Dendritic cell treated with granulocyte-macrophage colony-stimulating factor and Interleukin-4, amounts not matched to agents 40 ng/mL and 50 ng/mL, for 4 days (primary cell): ENCODE data around the gene ZNF513.
"Not testable (repeated sequence)": the region's sequence is repeated elsewhere in the genome, so short reads cannot be mapped to it uniquely, and the experiment has no call there.

Experiments
- H3K27ac Mint-ChIP-seq: one replicate; pipeline ENCODE4 v1.8.0; 2022; ENCODE audit warnings: mild to moderate bottlenecking, mixed read lengths
- H3K27me3 Mint-ChIP-seq: one replicate; pipeline ENCODE4 v1.8.0; 2022; ENCODE audit warnings: mild to moderate bottlenecking, mixed read lengths
- H3K36me3 Mint-ChIP-seq: one replicate; pipeline ENCODE4 v1.8.0; 2022; ENCODE audit warnings: low read depth, mixed read lengths
- H3K4me1 Mint-ChIP-seq: one replicate; pipeline ENCODE4 v1.8.0; 2022; ENCODE audit warnings: low read depth, mixed read lengths
- H3K4me3 Mint-ChIP-seq: one replicate; pipeline ENCODE4 v1.8.0; 2022; ENCODE audit warnings: mild to moderate bottlenecking, moderate library complexity, mixed read lengths
- H3K9me3 Mint-ChIP-seq: one replicate; pipeline ENCODE4 v1.8.0; 2022; ENCODE audit warnings: mixed read lengths
- intact Hi-C: fragments of 100-400 bp; cut with micrococcal nuclease; formaldehyde crosslinking; loops from one replicate; pipeline ENCODE4 v1.15.0; 2022

ZNF513 gene, protein sequence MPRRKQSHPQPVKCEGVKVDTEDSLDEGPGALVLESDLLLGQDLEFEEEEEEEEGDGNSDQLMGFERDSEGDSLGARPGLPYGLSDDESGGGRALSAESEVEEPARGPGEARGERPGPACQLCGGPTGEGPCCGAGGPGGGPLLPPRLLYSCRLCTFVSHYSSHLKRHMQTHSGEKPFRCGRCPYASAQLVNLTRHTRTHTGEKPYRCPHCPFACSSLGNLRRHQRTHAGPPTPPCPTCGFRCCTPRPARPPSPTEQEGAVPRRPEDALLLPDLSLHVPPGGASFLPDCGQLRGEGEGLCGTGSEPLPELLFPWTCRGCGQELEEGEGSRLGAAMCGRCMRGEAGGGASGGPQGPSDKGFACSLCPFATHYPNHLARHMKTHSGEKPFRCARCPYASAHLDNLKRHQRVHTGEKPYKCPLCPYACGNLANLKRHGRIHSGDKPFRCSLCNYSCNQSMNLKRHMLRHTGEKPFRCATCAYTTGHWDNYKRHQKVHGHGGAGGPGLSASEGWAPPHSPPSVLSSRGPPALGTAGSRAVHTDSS

GRCh38 chr2:27380626-27381545 is at the start of gene ZNF513:
ZNF513 (minus strand) TSS chr2:27380734; CDS start chr2:27380526, 208 bp downstream.
- intact Hi-C loops = loop anchor here (1.0 kb wide), 2 partner anchors 10 to 28 kb away; partner anchors contain the start of gene PPM1G
- H3K27me3 Mint-ChIP-seq = no peaks in the 10 kb centered on the region
- no peaks in the 10 kb centered on the region for H3K9me3 Mint-ChIP-seq

GRCh38 chr2:27428978-27429541 is 48.5 kb upstream of the ZNF513 start:
- Mint-ChIP-seq H3K36me3 (peaks cover 30% of the 10 kb centered on the region), H3K27ac (peak overlapping the region; percentile 99), H3K4me3 (peak overlapping the region; percentile 96), H3K4me1 (peaks cover 42% of the 10 kb centered on the region), H3K9me3 (no peaks in the 10 kb centered on the region), H3K27me3 (no peaks in the 10 kb centered on the region)
- intact Hi-C loops = loop anchor here (1.0 to 5.0 kb wide), 3 partner anchors 20 to 72 kb away; partner anchors contain the start of genes EIF2B4, GTF3C2, PPM1G and SNX17

More at GRCh38 chr2:27380626-27381545, at the start of gene ZNF513:
- Mint-ChIP-seq H3K4me1 (peaks cover 81% of the 10 kb centered on the region), H3K4me3 (peak within 1 kb of the TSS; percentile 90), H3K27ac (peak within 1 kb of the TSS; percentile 97), H3K36me3 (peaks cover 91% of the 10 kb centered on the region)

GRCh38 chr2:27428213-27428977 is 47.9 kb upstream of the ZNF513 start, which contains the start of gene NRBP1:
NRBP1 (plus strand) TSS chr2:27428631; CDS start chr2:27433274, 4,643 bp downstream.
- intact Hi-C loops = loop anchor here (1.0 to 5.0 kb wide), 3 partner anchors 19 to 71 kb away; partner anchors contain the start of genes EIF2B4, GTF3C2, PPM1G and SNX17
- peaks cover 38% of the 10 kb centered on the region for H3K4me1 Mint-ChIP-seq
- peak within 1 kb of the TSS; percentile 99 for H3K27ac Mint-ChIP-seq
- H3K36me3 Mint-ChIP-seq = peaks cover 24% of the 10 kb centered on the region
- peak within 1 kb of the TSS; percentile 96 for H3K4me3 Mint-ChIP-seq
- no peaks in the 10 kb centered on the region for H3K9me3 Mint-ChIP-seq
- H3K27me3 Mint-ChIP-seq = no peaks in the 10 kb centered on the region

DNA sequence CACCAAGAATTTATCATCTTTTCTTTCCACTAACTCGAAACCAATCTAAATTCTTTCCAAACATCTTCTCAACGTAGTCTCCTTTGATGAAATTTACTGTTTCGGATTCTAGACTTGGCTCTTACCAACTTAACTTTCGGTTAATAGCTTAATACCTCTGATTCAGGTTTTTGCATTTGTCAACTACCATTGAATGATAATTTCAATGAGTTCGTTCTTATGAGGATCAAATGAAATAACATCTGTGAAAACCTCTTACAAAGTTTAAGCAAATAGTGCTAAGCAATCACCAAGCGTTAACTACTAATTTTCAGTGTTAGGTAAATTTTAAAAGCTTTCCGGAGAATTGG is 47.3 kb upstream of the ZNF513 start:
- H3K27me3 Mint-ChIP-seq = no peaks in the 10 kb centered on the region
- intact Hi-C loops = loop anchor here (1.0 to 5.0 kb wide), 3 partner anchors 19 to 71 kb away; partner anchors contain the start of genes EIF2B4, GTF3C2, PPM1G and SNX17
- H3K4me3 Mint-ChIP-seq = peak overlapping the region; percentile 96
- H3K9me3 Mint-ChIP-seq = no peaks in the 10 kb centered on the region
- H3K4me1 Mint-ChIP-seq = peaks cover 34% of the 10 kb centered on the region
- peaks cover 18% of the 10 kb centered on the region for H3K36me3 Mint-ChIP-seq
- H3K27ac Mint-ChIP-seq = peak overlapping the region; percentile 99

DNA sequence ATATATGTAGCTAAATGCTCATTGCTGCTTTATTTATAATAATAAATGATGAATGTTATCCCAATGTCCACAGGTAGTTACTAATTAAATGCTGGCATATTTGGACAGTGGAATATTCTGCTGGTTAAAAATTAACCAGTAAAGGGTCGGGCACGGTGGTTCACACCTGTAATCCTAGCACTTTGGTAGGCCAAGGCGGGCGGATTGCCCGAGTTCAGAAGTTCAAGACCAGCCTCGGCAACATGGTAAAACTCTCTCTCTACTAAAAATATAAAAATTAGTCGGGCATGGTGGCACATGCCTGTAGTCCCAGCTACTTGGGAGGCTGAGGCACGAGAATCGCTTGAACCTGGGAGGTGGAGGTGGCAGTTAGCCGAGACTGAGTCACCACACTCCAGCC is 44.5 kb upstream of the ZNF513 start:
- not testable (repeated sequence) for H3K27me3 Mint-ChIP-seq, H3K4me3 Mint-ChIP-seq, H3K27ac Mint-ChIP-seq, H3K9me3 Mint-ChIP-seq
- Mint-ChIP-seq H3K4me1 (peaks cover 17% of the 10 kb centered on the region), H3K36me3 (peaks cover 16% of the 10 kb centered on the region)
- intact Hi-C loops = loop anchor here (5.0 kb wide), 1 partner anchor 68 kb away; the partner anchor contains the start of gene GTF3C2

DNA sequence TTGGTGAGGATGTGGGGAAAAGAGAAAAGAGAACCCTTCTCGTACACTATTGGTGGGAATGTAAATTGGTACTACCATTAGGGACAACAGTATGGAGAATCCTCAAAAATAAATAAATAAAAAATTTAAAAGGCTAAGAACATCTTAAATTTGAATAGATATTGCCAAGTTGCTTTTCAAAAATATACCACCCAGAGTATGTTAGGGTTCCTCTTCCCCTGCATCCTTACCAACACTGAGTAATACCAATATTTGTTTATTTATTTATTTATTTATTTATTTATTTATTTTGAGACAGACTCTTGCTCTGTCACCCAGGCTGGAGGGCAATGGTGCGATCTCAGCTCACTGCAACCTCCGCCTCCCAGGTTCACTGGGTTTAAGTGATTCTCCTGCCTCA is 42.4 kb upstream of the ZNF513 start:
- peaks cover 4% of the 10 kb centered on the region for H3K27me3 Mint-ChIP-seq

GRCh38 chr2:27421660-27422250 is 41.2 kb upstream of the ZNF513 start:
- Mint-ChIP-seq H3K27me3 (peaks cover 4% of the 10 kb centered on the region), H3K9me3 (no peaks in the 10 kb centered on the region), H3K4me1 (no peaks in the 10 kb centered on the region), H3K4me3 (no peak overlapping the region), H3K27ac (no peak overlapping the region), H3K36me3 (no peaks in the 10 kb centered on the region)
- intact Hi-C loops = no loop called here

More for the DNA sequence above, 42.4 kb upstream of the ZNF513 start:
- intact Hi-C loops = no loop called here
- Mint-ChIP-seq H3K9me3 (no peaks in the 10 kb centered on the region), H3K36me3 (peaks cover under 1% of the 10 kb centered on the region), H3K27ac (no peak overlapping the region), H3K4me3 (no peak overlapping the region), H3K4me1 (peaks cover 5% of the 10 kb centered on the region)

DNA sequence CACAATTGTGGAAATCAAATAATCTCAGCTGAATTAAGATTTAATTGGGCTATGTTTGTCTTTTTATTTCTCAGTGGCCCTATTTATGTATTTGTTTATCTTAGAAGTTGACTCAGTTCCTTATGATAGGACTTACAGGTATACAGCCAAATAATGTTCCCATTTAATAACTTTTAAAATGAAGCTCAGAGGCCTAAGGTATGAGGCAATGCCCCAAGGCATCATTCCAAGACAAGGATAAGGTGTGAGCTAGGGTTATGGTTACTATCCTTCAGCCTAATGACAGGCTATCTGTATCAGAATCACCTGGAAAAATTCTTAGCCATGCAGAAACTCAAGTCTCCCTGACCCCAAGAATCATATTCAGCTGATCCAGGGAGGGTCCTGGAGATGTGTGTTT is 40.5 kb upstream of the ZNF513 start:
- H3K4me3 Mint-ChIP-seq = no peak overlapping the region
- no peak overlapping the region for H3K27ac Mint-ChIP-seq
- intact Hi-C loops = no loop called here

DNA sequence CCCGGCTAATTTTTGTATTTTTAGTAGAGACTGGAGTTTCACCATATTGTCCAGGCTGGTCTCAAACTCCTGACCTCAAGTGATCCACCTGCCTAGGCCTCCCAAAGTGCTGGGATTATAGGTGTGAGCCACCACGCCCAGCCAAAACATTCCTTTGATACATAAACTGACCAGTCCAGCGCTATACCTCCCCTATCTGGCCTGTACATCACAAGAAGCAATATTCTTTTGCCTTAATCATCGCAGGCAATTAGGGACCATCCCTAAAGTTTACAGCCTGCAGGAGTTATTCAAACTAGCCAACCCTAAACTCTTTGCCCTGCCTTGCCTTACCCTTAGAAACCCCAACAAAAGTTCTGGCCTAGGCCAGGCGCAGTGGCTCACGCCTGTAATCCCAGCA is 35.6 kb upstream of the ZNF513 start:
- H3K4me1 Mint-ChIP-seq = peaks cover 5% of the 10 kb centered on the region
- H3K4me3 Mint-ChIP-seq = no peak overlapping the region
- no peak overlapping the region for H3K27ac Mint-ChIP-seq
- H3K36me3 Mint-ChIP-seq = no peaks in the 10 kb centered on the region
- intact Hi-C loops = no loop called here
- no peaks in the 10 kb centered on the region for H3K9me3 Mint-ChIP-seq
- H3K27me3 Mint-ChIP-seq = peaks cover 7% of the 10 kb centered on the region

More for the DNA sequence above, 40.5 kb upstream of the ZNF513 start:
- no peaks in the 10 kb centered on the region for H3K36me3 Mint-ChIP-seq
- H3K4me1 Mint-ChIP-seq = no peaks in the 10 kb centered on the region
- no peaks in the 10 kb centered on the region for H3K9me3 Mint-ChIP-seq
- peaks cover 4% of the 10 kb centered on the region for H3K27me3 Mint-ChIP-seq

GRCh38 chr2:27412419-27413152 is 32.1 kb upstream of the ZNF513 start:
- Mint-ChIP-seq H3K27me3 (peaks cover 3% of the 10 kb centered on the region), H3K9me3 (no peaks in the 10 kb centered on the region), H3K4me3 (no peak overlapping the region), H3K27ac (peak overlapping the region; percentile 47), H3K4me1 (peaks cover 24% of the 10 kb centered on the region), H3K36me3 (peaks cover 14% of the 10 kb centered on the region)
- intact Hi-C loops = no loop called here

DNA sequence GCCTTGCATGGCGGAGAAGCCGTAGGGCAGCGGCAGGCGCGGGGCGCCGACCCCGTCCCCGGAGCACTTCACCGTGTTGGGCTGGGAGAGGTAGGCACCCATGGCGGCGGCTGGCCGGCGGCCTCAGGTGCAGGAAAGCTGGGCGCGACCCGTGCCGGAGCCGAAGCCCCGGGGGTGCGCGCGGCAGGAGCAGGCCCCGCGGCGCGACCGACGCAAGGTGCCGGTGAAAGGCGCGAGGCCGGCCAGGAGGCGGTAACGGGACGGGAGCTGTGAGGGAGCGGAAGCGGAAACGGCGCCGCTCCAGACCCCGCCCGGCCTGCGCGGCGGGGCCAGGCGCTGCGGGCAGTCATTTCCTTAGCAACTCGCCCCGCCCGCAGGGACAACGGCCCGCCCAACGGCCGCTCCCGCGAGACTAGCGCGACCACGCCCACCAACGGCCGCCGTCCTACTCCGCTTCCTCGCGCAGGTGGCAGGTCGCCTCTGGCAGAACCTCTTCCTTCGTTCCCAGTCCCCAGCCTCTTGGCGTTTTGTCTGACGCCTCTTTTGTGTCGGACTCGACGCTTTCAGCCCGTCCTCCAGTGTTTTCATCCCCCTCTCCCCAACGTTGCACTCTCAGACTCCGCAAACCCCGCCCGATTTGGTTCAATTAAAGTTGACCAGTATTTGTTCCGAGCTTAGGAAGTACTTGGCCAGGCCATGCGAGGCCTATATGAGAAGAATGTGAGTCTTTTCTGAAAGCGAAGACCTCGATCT is 29.0 kb upstream of the ZNF513 start, which contains the start of gene PPM1G:
Gene PPM1G, minus strand, starts transcription at position 271 of the 753 bp plus-strand sequence. Its CDS starts 169 bp downstream, at position 102.
- H3K4me3 Mint-ChIP-seq = peak within 1 kb of the TSS; percentile 96
- peaks cover 45% of the 10 kb centered on the region for H3K36me3 Mint-ChIP-seq
- no peaks in the 10 kb centered on the region for H3K9me3 Mint-ChIP-seq
- peak within 1 kb of the TSS; percentile 94 for H3K27ac Mint-ChIP-seq
- intact Hi-C loops = loop anchor here (1.0 to 10.0 kb wide), 5 partner anchors 19 to 175 kb away; partner anchors contain the start of genes EIF2B4, IFT172, NRBP1 and SNX17
- peaks cover 40% of the 10 kb centered on the region for H3K4me1 Mint-ChIP-seq
- peaks cover 3% of the 10 kb centered on the region for H3K27me3 Mint-ChIP-seq
